Measurements from ENCODE around the gene SMYD5.
"Not testable (repeated sequence)": the region's sequence is repeated elsewhere in the genome, so short reads cannot be mapped to it uniquely, and the experiment has no call there.

SMYD5 gene

DNA sequence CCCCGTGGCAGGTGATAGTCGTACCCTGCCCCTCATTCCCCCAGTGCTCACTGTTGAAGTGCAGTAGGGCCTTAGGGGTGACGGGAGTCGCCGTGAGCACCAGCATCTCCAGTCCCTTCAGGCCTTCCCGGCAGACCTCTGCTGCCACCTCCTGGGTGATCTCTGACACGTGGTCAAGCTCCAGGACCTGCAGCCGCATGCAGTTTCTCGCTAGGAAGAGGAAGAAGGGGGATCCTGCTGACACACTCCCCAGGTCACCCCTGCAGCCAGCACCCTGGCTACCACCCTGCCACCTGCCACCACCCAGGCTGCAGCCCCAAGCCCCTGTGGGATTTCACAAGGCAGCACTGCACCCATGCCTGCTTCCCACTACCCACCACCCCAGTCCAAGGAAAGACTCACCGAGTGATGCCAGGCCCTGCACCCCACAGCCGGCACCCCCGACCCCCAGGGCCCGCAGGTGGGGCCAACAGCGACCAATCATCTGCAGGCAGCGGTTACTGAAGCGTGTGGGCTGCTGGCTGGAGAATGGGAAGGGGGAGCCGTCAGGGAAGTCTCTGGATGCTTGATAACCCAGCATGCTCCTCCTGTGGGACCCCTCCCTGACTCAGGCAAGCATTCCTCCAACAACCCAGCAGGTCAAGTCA lies 46.4 kb downstream of the SMYD5 start:
- no peak for DNase-seq (ENCODE audit: low spot score)

DNA sequence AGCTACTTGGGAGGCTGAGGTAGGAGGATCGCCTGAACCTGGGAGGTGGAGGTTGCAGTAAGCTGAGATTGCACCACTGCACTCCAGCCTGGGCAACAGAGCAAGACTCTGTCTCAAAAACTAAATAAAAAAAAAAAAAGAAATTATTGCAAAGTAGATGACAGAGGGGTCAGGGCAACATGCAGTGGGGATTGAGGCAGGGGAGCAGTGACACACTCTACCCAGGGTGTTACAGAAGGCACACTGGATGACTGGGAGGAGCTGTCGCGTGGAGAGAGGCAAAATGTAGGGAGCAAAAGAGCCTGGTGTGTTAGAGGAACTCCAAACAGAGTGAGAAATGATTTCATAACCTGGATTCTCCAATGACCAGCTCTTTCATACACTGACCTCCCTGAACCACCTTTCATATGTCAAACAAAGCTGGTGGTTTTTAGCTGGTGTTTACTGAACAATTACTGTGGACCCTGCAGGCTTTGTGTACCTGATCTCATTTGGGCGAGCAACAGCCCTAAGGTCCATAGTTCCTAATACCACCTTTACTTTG lies 48.1 kb downstream of the SMYD5 start:
- no peak for DNase-seq (ENCODE audit: low spot score)

- not testable (repeated sequence) for DNase-seq (ENCODE audit: low spot score)
These were observed 48.8 kb downstream of the SMYD5 start for GRCh38 chr2:73262691-73263429.

DNA sequence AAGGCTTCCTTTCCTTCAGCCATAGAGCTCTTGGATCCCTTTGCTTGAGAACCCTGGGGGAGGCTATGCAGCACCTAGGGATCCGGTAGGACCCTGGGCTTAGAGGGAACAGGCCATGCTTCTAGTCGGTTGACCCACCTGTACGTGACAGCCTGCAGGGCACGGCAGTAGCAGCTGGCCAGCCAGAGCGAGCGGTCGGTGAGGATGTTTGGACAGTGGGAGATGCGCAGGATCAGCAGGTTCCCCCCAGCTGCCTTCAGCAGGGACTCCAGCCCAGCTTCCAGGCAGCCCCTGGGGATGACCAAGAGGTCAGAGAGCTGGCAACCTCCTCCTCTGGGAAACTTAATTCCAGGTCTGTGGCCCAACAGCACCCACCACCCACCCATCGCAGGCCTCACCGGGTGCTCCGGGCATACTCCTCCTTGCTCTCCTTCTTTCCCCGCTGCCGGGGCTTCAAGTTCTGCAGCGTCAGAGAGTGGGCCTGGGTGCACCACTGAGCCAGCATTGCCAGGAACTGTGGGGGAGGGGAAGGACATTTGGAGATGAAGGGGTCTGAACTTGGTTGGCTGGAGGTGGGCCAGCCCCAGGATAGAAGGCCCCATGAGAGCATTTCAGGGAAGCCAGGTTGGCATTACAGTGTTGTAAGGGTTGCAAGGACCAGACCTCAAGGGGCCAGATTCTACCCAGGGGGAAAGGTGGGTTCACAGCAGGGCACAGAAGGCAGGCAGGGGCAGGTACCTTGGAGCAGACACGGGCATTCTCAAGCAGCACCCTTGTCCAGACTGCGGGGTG lies 49.7 kb downstream of the SMYD5 start:
- no peak for DNase-seq (ENCODE audit: low spot score)

DNA sequence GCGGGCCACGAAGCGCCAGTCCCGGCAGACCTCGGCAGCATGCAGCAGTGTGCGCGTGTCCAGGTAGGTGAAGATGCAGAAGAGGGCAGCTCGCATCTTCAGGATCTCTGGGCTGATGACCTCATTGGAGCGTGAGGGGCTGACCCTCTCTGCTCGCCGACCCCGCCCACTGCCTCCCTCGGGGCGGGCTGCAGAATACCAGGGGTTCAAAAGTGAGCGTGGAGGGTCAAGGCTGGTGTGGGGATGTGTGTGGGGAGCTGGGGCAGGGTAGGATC lies 50.2 kb downstream of the SMYD5 start:
- DNase-seq (ENCODE audit: low spot score): no peak

DNA sequence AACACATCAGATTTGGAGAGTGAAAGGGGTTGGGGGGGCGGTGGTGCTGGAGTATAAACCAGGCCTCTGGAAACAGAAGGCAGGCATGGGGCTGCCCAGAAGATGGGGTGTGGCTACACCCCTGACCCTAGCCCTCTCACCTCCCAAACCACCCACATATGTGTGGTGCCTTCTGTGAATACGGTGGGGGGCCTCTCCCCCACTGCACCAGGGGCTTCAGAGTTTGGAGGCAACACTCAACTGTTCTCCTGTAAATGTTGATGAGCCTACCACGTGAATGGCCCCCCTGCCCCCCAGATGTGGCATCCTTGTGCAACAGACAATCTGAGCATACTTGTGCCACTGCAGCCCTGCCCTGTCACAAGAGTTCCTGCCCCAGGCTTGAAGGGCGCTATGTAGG lies 50.7 kb downstream of the SMYD5 start:
- no peak for DNase-seq (ENCODE audit: low spot score)

DNA sequence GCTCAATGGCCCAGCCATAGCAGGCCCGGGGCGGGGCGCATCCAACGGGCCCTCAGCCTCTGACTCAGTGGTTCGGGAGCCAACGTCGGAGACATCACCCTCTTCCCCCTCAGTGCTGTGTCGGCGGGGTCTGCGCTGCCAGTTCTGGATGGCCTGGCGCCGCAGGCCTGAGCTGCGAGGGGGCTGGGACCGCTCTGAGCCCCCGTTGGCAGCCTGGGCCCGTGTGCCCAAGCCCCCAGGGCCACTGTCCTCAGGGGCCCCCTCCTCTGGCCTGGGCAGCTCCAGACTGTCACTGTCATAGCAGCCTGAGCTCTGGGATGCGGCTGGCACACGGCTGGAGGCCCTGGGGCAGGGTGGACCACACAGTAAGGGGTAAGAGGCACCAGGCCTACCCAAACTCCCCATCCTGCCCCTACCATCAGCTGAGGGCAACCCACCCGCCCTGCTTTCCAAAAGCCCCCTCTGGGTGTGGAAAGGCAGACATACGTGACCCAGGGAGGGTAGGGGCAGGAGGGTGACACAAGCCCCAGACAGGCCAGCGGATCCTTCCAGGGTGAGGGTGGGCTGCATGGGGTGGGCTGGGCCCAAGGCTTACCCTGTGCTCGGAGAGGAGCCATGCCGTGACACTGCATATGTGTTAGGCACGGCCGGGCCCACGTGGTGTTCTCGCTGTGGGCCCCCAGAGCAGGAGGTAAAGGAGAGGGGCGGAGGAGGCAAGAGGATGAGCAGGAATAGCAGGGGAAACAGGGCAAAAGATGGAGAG lies 51.4 kb downstream of the SMYD5 start:
- no peak for DNase-seq (ENCODE audit: low spot score)

- DNase-seq (ENCODE audit: low spot score): no peak
These were observed 52.2 kb downstream of the SMYD5 start for GRCh38 chr2:73266061-73266901.

DNA sequence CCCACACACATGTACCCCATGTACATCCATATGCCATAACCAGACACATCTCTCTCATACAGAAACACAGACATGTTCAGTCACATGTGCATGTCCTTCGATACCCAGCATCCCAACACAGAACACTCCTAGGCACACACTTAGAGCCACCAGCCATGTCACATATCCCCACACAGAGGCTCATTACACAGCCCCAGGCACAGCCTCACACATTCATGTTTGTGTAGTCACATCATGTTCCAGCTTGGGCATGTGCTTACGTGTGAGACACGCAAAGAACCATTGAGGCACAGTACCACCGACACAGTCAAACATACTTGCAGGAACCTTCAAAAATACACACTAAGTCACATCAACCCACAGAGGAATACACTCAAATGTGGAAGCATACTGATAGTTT lies 53.0 kb downstream of the SMYD5 start:
- no peak for DNase-seq (ENCODE audit: low spot score)

DNA sequence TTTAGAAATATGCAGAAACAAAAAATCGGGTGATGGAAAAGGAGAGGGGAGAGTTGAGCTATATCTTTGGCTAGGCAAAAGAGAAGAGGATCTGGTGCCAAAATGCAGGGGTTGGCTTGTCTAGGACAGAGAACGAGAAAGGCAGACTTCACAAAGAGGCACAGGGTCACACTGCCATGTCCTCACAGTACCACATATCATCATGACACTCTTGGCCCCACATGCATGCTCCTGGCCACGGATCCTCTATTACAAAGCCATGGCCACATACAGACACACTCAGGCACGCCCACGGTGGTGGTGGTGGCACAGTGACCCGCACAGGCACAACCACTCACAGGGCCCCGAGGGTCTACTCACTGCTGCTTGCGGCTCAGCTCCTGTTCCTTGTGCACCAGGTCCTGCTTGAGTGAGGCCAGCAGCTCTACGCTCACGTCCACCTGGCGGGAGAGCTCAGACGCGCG lies 54.4 kb downstream of the SMYD5 start:
- DNase-seq (ENCODE audit: low spot score): no peak

GRCh38 chr2:73268830-73269685 lies 55.0 kb downstream of the SMYD5 start:
- DNase-seq (ENCODE audit: low spot score): peak; percentile 81

- DNase-seq (ENCODE audit: low spot score): no peak
These were observed 55.8 kb downstream of the SMYD5 start for GRCh38 chr2:73269686-73270465.

DNA sequence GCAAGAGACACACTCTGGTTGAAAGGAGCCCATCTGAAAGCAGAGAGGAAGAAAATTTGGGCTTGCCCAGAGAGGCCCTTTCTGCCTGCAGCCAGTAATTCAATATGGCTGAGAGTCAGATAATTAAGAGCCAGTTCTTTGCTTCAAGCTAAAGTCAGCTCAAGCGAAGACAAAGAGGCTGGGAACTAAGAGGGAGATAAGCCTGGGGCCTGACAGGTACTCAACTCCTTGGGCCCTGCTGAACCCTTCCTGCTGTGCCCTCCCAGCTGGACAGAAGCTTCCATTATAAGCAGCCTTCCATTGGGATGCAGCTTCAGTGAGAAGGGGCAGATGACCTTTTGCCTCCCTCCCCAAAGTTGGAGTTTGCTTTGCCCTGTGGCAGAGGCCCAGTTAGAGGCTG lies 58.2 kb downstream of the SMYD5 start:
- DNase-seq (ENCODE audit: low spot score): no peak
